Keratinocyte (primary cell): Measurements from ENCODE around the gene LIPT2. TPM values are rescaled to one million over a fixed set of nuclear protein-coding genes. Genes with fewer than 3 reads are reported as not detected.

Source experiments
- DNase-seq: peaks from one replicate; pipeline ENCODE4 v3.0.0-alpha.2; 2011; ENCODE audit warnings: low read depth, missing footprints, low spot score
- FAIRE-seq: peaks from 2 replicates; lab custom pipeline; 2011; peaks lifted over from hg19 to GRCh38; lab: Jason Lieb, UNC
- H2AFZ ChIP-seq: 2 replicates; pipeline ENCODE4 v1.6.0; 2012; ENCODE audit warnings: low read length, control low read depth, inconsistent platforms; ENCODE audit not compliant: control insufficient read depth
- H3K27ac ChIP-seq: 2 replicates; pipeline ENCODE4 v1.5.1; 2011; ENCODE audit warnings: low read length; ENCODE audit not compliant: control insufficient read depth, insufficient read depth
- H3K27me3 ChIP-seq: 3 replicates; pipeline ENCODE4 v1.6.0; 2011; ENCODE audit warnings: low read length; ENCODE audit not compliant: control insufficient read depth, insufficient read depth; ENCODE audit errors: extremely low read depth
- H3K36me3 ChIP-seq, 2 experiments: 2 replicates in 1 of 2; 3 replicates in 1 of 2; pipeline ENCODE4 v1.5.1; 2011; ENCODE audit warnings: low read length in 2 of 2, mild to moderate bottlenecking in 1 of 2; ENCODE audit not compliant: control insufficient read depth in 2 of 2, insufficient read depth in 2 of 2; ENCODE audit errors: extremely low read depth in 1 of 2
- H3K4me1 ChIP-seq: 3 replicates; pipeline ENCODE4 v1.5.1; 2011; ENCODE audit warnings: low read length; ENCODE audit not compliant: control insufficient read depth, insufficient read depth; ENCODE audit errors: extremely low read depth
- H3K4me2 ChIP-seq: 3 replicates; pipeline ENCODE4 v1.6.0; 2011; ENCODE audit warnings: low read depth, low read length; ENCODE audit not compliant: control insufficient read depth, insufficient read depth; ENCODE audit errors: extremely low read depth
- H3K4me3 ChIP-seq, 3 experiments: fragments of 200-600 bp in 1 of 3; sonication (generic) in 1 of 3; 2 replicates in 2 of 3; 3 replicates in 1 of 3; pipeline ENCODE4 v1.5.1; 2011 to 2016; ENCODE audit warnings: low read length in 3 of 3, mild to moderate bottlenecking in 3 of 3, control low read depth in 2 of 3, inconsistent platforms in 1 of 3, low read depth in 1 of 3, mixed read lengths in 1 of 3, mixed run types in 1 of 3, moderate library complexity in 1 of 3; ENCODE audit not compliant: control insufficient read depth in 2 of 3, insufficient read depth in 2 of 3; ENCODE audit errors: extremely low read depth in 1 of 3
- H3K79me2 ChIP-seq: 2 replicates; pipeline ENCODE4 v1.6.0; 2012; ENCODE audit warnings: low read length; ENCODE audit not compliant: control insufficient read depth, insufficient read depth
- H3K9ac ChIP-seq: 3 replicates; pipeline ENCODE4 v1.6.0; 2011; ENCODE audit warnings: low read length; ENCODE audit not compliant: control insufficient read depth, insufficient read depth; ENCODE audit errors: extremely low read depth
- H3K9me1 ChIP-seq: 3 replicates; pipeline ENCODE4 v1.6.0; 2011; ENCODE audit warnings: low read length; ENCODE audit not compliant: control insufficient read depth, insufficient read depth; ENCODE audit errors: extremely low read depth
- H3K9me3 ChIP-seq: 2 replicates; pipeline ENCODE4 v1.5.1; 2012; ENCODE audit warnings: low read depth, low read length; ENCODE audit not compliant: control insufficient read depth
- H4K20me1 ChIP-seq: 3 replicates; pipeline ENCODE4 v1.6.0; 2011; ENCODE audit warnings: low read length; ENCODE audit not compliant: control insufficient read depth, insufficient read depth; ENCODE audit errors: extremely low read depth
- EZH2 ChIP-seq: IDR thresholded peaks from one replicate; pipeline ENCODE4 v1.6.1; 2012; ENCODE audit warnings: inconsistent platforms, mild to moderate bottlenecking, low read length, moderate library complexity
- dilution Hi-C: fragments of 300-500 bp; cut with MboI; formaldehyde crosslinking; loops from one replicate; pipeline ENCODE4 v1.7.0; 2020; ENCODE audit warnings: low sequenced_read_pairs; ENCODE audit not compliant: extremely low pct_ligation_motif_present
- polyA plus RNA-seq, 5 experiments: library from polyadenylated mRNA; depleted of rRNA in 3 of 5; stranded (reverse) in 3 of 5; stranded (forward) in 1 of 5; unstranded in 1 of 5; fragments of >200 nt; gene quantifications; 1 replicate in 1 of 5; 2 replicates in 3 of 5; 3 replicates in 1 of 5; pipeline versions ENCODE4 v1.2.1 to v1.2.3, GENCODE V29; 2011 to 2012; ENCODE audit warnings: missing spikeins in 2 of 5, low read depth in 1 of 5, low replicate concordance in 1 of 5
- TF ChIP-seq, protein P1 (sequence below), 3 experiments: IDR thresholded peaks in 1 of 3; conservative IDR thresholded peaks in 1 of 3; optimal IDR thresholded peaks in 1 of 3; 2 replicates in 2 of 3; 3 replicates in 1 of 3; pipeline versions ENCODE3 to v1.5.1; 2011; ENCODE audit warnings: low read length in 3 of 3, mild to moderate bottlenecking in 3 of 3, moderate library complexity in 2 of 3, control low read depth in 1 of 3, inconsistent platforms in 1 of 3; ENCODE audit not compliant: insufficient read depth in 2 of 3; ENCODE audit errors: extremely low read depth in 1 of 3

The LIPT2 gene
- polyA plus RNA-seq, 1 donor (not counting 4 experiments of a cell fraction or from before 2014, with no cell fraction given) = 2.3 TPM

GRCh38 chr11:74447720-74448119 lies 45.8 kb downstream of the LIPT2 start:
- no peak overlapping the region for H3K9ac ChIP-seq
- H3K27ac ChIP-seq = no peak overlapping the region
- H3K4me2 ChIP-seq = no peak overlapping the region
- dilution Hi-C loops = loop anchor here (25.0 kb wide), 1 partner anchor 185 kb away; no protein-coding TSS in a partner anchor
- H3K9me3 ChIP-seq = no peaks in the 10 kb centered on the region
- no peak for DNase-seq
- H2AFZ ChIP-seq = no peak overlapping the region
- H3K27me3 ChIP-seq = peaks cover 6% of the 10 kb centered on the region
- TF ChIP-seq, protein P1, sequence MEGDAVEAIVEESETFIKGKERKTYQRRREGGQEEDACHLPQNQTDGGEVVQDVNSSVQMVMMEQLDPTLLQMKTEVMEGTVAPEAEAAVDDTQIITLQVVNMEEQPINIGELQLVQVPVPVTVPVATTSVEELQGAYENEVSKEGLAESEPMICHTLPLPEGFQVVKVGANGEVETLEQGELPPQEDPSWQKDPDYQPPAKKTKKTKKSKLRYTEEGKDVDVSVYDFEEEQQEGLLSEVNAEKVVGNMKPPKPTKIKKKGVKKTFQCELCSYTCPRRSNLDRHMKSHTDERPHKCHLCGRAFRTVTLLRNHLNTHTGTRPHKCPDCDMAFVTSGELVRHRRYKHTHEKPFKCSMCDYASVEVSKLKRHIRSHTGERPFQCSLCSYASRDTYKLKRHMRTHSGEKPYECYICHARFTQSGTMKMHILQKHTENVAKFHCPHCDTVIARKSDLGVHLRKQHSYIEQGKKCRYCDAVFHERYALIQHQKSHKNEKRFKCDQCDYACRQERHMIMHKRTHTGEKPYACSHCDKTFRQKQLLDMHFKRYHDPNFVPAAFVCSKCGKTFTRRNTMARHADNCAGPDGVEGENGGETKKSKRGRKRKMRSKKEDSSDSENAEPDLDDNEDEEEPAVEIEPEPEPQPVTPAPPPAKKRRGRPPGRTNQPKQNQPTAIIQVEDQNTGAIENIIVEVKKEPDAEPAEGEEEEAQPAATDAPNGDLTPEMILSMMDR (optimal IDR thresholded peaks at IDR 0.05 in 1 of 3, IDR thresholded peaks at IDR 0.05 in 1 of 3, conservative IDR thresholded peaks at IDR 0.05 in 1 of 3; ENCODE audit: extremely low read depth in 1 of 3, insufficient read depth in 2 of 3, low read length in 3 of 3) = no peak
- TF ChIP-seq EZH2 = no peak
- FAIRE-seq = no peak
- peaks cover 3% of the 10 kb centered on the region for H3K4me1 ChIP-seq
- H4K20me1 ChIP-seq = no peaks in the 10 kb centered on the region
- H3K36me3 ChIP-seq = no peaks in the 10 kb centered on the region
- no peak overlapping the region for H3K4me3 ChIP-seq
- no peaks in the 10 kb centered on the region for H3K79me2 ChIP-seq
- no peaks in the 10 kb centered on the region for H3K9me1 ChIP-seq

- Histone ChIP-seq H3K9ac (no peak overlapping the region), H3K27me3 (no peaks in the 10 kb centered on the region), H4K20me1 (no peaks in the 10 kb centered on the region), H3K9me3 (no peaks in the 10 kb centered on the region), H3K9me1 (no peaks in the 10 kb centered on the region), H2AFZ (no peak overlapping the region), H3K36me3 (no peaks in the 10 kb centered on the region), H3K4me3 (no peak overlapping the region), H3K4me1 (peaks cover 3% of the 10 kb centered on the region), H3K27ac (no peak overlapping the region), H3K79me2 (no peaks in the 10 kb centered on the region), H3K4me2 (no peak overlapping the region)
- TF ChIP-seq, protein P1 (optimal IDR thresholded peaks at IDR 0.05 in 1 of 3, IDR thresholded peaks at IDR 0.05 in 1 of 3, conservative IDR thresholded peaks at IDR 0.05 in 1 of 3; ENCODE audit: extremely low read depth in 1 of 3, insufficient read depth in 2 of 3, low read length in 3 of 3) = no peak
- no peak for TF ChIP-seq EZH2
- DNase-seq = no peak
- no peak for FAIRE-seq
- dilution Hi-C loops = loop anchor here (25.0 kb wide), 1 partner anchor 184 kb away; no protein-coding TSS in a partner anchor
Observed at GRCh38 chr11:74446532-74446938, 47.0 kb downstream of the LIPT2 start.
